Mesendoderm (in vitro differentiated cells): ENCODE results near the gene PLAAT3.

Experiments used
- DNase-seq: peaks from one replicate; pipeline ENCODE4 v3.0.0; 2013
- H2AK5ac ChIP-seq: 2 replicates; pipeline ENCODE4 v1.6.1; 2013; ENCODE audit warnings: low read length, inconsistent platforms
- H2BK120ac ChIP-seq: 2 replicates; pipeline ENCODE4 v1.6.1; 2013; ENCODE audit warnings: low read depth, mild to moderate bottlenecking, low read length, moderate library complexity, mixed read lengths
- H2BK15ac ChIP-seq: replicated peaks from 2 replicates; pipeline ENCODE4 v1.6.1; 2013; ENCODE audit warnings: low read depth, mild to moderate bottlenecking, moderate library complexity
- H2BK5ac ChIP-seq: 2 replicates; pipeline ENCODE4 v1.6.1; 2013; ENCODE audit warnings: low read length, inconsistent platforms
- H3K18ac ChIP-seq: 2 replicates; pipeline ENCODE4 v1.6.1; 2013; ENCODE audit warnings: mild to moderate bottlenecking, low read length, mixed read lengths
- H3K23ac ChIP-seq: one replicate; pipeline ENCODE4 v1.6.1; 2013; ENCODE audit warnings: low read length
- H3K27ac ChIP-seq: 2 replicates; pipeline ENCODE4 v1.5.1; 2013; ENCODE audit warnings: low read depth, mild to moderate bottlenecking, inconsistent platforms, low read length, moderate library complexity
- H3K27me3 ChIP-seq: 2 replicates; pipeline ENCODE4 v1.6.1; 2013; ENCODE audit warnings: low read length, control low read depth, mild to moderate bottlenecking, inconsistent platforms; ENCODE audit not compliant: insufficient read depth, poor library complexity
- H3K36me3 ChIP-seq: 2 replicates; pipeline ENCODE4 v1.6.1; 2013; ENCODE audit warnings: low read length, inconsistent platforms; ENCODE audit not compliant: control insufficient read depth, insufficient read depth
- H3K4ac ChIP-seq: one replicate; pipeline ENCODE4 v1.6.1; 2013; ENCODE audit warnings: low read depth, mild to moderate bottlenecking, low read length, moderate library complexity
- H3K4me1 ChIP-seq: 2 replicates; pipeline ENCODE4 v1.6.1; 2013; ENCODE audit warnings: low read depth, low read length, inconsistent platforms; ENCODE audit not compliant: control insufficient read depth
- H3K4me2 ChIP-seq: 2 replicates; pipeline ENCODE4 v1.6.1; 2013; ENCODE audit warnings: low read length
- H3K4me3 ChIP-seq: 2 replicates; pipeline ENCODE4 v1.5.1; 2013; ENCODE audit warnings: mild to moderate bottlenecking, low read length
- H3K56ac ChIP-seq: one replicate; pipeline ENCODE4 v1.6.1; 2013; ENCODE audit warnings: low read length
- H3K79me1 ChIP-seq: 2 replicates; pipeline ENCODE4 v1.6.1; 2013; ENCODE audit warnings: low read length, inconsistent platforms
- H3K79me2 ChIP-seq: 2 replicates; pipeline ENCODE4 v1.6.1; 2013; ENCODE audit warnings: mild to moderate bottlenecking, low read length; ENCODE audit not compliant: control insufficient read depth, insufficient read depth
- H3K9ac ChIP-seq: 2 replicates; pipeline ENCODE4 v1.6.1; 2013; ENCODE audit warnings: low read length, inconsistent platforms
- H4K5ac ChIP-seq: one replicate; pipeline ENCODE4 v1.6.1; 2013; ENCODE audit warnings: low read length
- H4K8ac ChIP-seq: one replicate; pipeline ENCODE4 v1.6.1; 2013; ENCODE audit warnings: low read depth, mild to moderate bottlenecking, control low read depth, low read length, moderate library complexity
- WGBS: extraction: QIAGEN DNeasy Blood & Tissue Kit; methylation state at CpG from one replicate; pipeline ENCODE4 v1.1.7; 2013; ENCODE audit warnings: low lambda C conversion rate, missing lambda C conversion rate; ENCODE audit not compliant: insufficient coverage; ENCODE audit errors: extremely low coverage; 5-methylcytosine and 5-hydroxymethylcytosine counted together

The PLAAT3 gene

GRCh38 chr11:63536669-63537292, 77.5 kb downstream of the PLAAT3 start, which contains the start of gene PLAAT4:
Gene PLAAT4, plus strand, starts transcription at chr11:63536808. Its CDS starts 61 bp downstream, at chr11:63536869.
- Histone ChIP-seq H4K8ac (no peak within 1 kb of the TSS), H3K56ac (peak within 1 kb of the TSS; percentile 35), H3K4me2 (no peak within 1 kb of the TSS), H3K18ac (no peak within 1 kb of the TSS), H3K79me2 (no peaks in the 10 kb centered on the region), H3K79me1 (no peaks in the 10 kb centered on the region), H2AK5ac (no peak within 1 kb of the TSS), H3K4me1 (peaks cover 5% of the 10 kb centered on the region), H2BK5ac (no peak within 1 kb of the TSS), H2BK120ac (no peak within 1 kb of the TSS), H3K4ac (no peak within 1 kb of the TSS), H3K36me3 (no peaks in the 10 kb centered on the region), H3K27ac (no peak within 1 kb of the TSS), H4K5ac (no peak within 1 kb of the TSS), H3K23ac (no peak within 1 kb of the TSS), H2BK15ac (no peak within 1 kb of the TSS), H3K27me3 (no peaks in the 10 kb centered on the region), H3K4me3 (no peak within 1 kb of the TSS), H3K9ac (no peak within 1 kb of the TSS)
- no CpG with 5 or more reads among the region's 10 CpGs for WGBS
- no peak for DNase-seq

- no peaks in the 10 kb centered on the region for H3K79me2 ChIP-seq
These were observed 78.5 kb downstream of the PLAAT3 start for GRCh38 chr11:63535734-63536133.

GRCh38 chr11:63534895-63535461, 79.3 kb downstream of the PLAAT3 start:
- H3K23ac ChIP-seq: no peak overlapping the region
- no peak for DNase-seq
- H2BK15ac ChIP-seq: no peak overlapping the region
- H3K4me2 ChIP-seq: no peak overlapping the region
- H3K36me3 ChIP-seq: no peaks in the 10 kb centered on the region
- H3K9ac ChIP-seq: no peak overlapping the region
- H3K56ac ChIP-seq: no peak overlapping the region
- H2BK120ac ChIP-seq: no peak overlapping the region
- no peak overlapping the region for H3K4me3 ChIP-seq
- H3K27me3 ChIP-seq: no peaks in the 10 kb centered on the region
- no CpG with 5 or more reads among the region's 5 CpGs for WGBS
- H4K5ac ChIP-seq: no peak overlapping the region
- H3K79me1 ChIP-seq: no peaks in the 10 kb centered on the region
- no peaks in the 10 kb centered on the region for H3K79me2 ChIP-seq
- H4K8ac ChIP-seq: no peak overlapping the region
- H2BK5ac ChIP-seq: no peak overlapping the region
- H3K4me1 ChIP-seq: peaks cover 7% of the 10 kb centered on the region
- H3K4ac ChIP-seq: no peak overlapping the region
- no peak overlapping the region for H3K18ac ChIP-seq
- H3K27ac ChIP-seq: no peak overlapping the region
- H2AK5ac ChIP-seq: no peak overlapping the region

More at GRCh38 chr11:63535734-63536133, 78.5 kb downstream of the PLAAT3 start:
- no peaks in the 10 kb centered on the region for H3K36me3 ChIP-seq
- no peak overlapping the region for H2AK5ac ChIP-seq
- H3K9ac ChIP-seq: no peak overlapping the region
- no peak overlapping the region for H4K8ac ChIP-seq
- H3K4ac ChIP-seq: no peak overlapping the region
- WGBS: no CpG with 5 or more reads among the region's 1 CpG
- H4K5ac ChIP-seq: no peak overlapping the region
- no peak overlapping the region for H3K27ac ChIP-seq
- H3K23ac ChIP-seq: no peak overlapping the region
- H3K4me1 ChIP-seq: peaks cover 7% of the 10 kb centered on the region
- H3K4me2 ChIP-seq: no peak overlapping the region
- no peak overlapping the region for H3K4me3 ChIP-seq
- no peaks in the 10 kb centered on the region for H3K27me3 ChIP-seq
- DNase-seq: no peak
- H2BK5ac ChIP-seq: no peak overlapping the region
- no peaks in the 10 kb centered on the region for H3K79me1 ChIP-seq
- no peak overlapping the region for H2BK120ac ChIP-seq
- no peak overlapping the region for H2BK15ac ChIP-seq
- H3K56ac ChIP-seq: no peak overlapping the region
- H3K18ac ChIP-seq: no peak overlapping the region

GRCh38 chr11:63534076-63534475, 80.2 kb downstream of the PLAAT3 start:
- Histone ChIP-seq H2BK5ac (no peak overlapping the region), H2AK5ac (no peak overlapping the region), H3K4me1 (peaks cover 7% of the 10 kb centered on the region), H3K4me3 (no peak overlapping the region), H3K9ac (no peak overlapping the region), H4K8ac (no peak overlapping the region), H3K56ac (no peak overlapping the region), H3K23ac (no peak overlapping the region), H2BK120ac (no peak overlapping the region), H3K4me2 (no peak overlapping the region), H3K79me2 (no peaks in the 10 kb centered on the region), H3K18ac (no peak overlapping the region), H4K5ac (no peak overlapping the region), H3K4ac (no peak overlapping the region), H2BK15ac (no peak overlapping the region), H3K79me1 (no peaks in the 10 kb centered on the region), H3K27ac (no peak overlapping the region), H3K27me3 (no peaks in the 10 kb centered on the region), H3K36me3 (no peaks in the 10 kb centered on the region)
- no peak for DNase-seq
- WGBS: no CpG with 5 or more reads among the region's 3 CpGs

GRCh38 chr11:63532799-63533475, 81.3 kb downstream of the PLAAT3 start:
- Histone ChIP-seq H2BK5ac (peak overlapping the region; percentile 75), H3K4me3 (no peak overlapping the region), H3K4me2 (no peak overlapping the region), H4K5ac (no peak overlapping the region), H3K4me1 (peaks cover 10% of the 10 kb centered on the region), H3K27ac (no peak overlapping the region), H3K4ac (no peak overlapping the region), H3K9ac (no peak overlapping the region), H3K18ac (peak overlapping the region; percentile 43), H3K23ac (no peak overlapping the region), H3K56ac (peak overlapping the region; percentile 75), H2BK15ac (no peak overlapping the region), H4K8ac (no peak overlapping the region), H3K36me3 (no peaks in the 10 kb centered on the region), H3K79me2 (no peaks in the 10 kb centered on the region), H2AK5ac (peak overlapping the region; percentile 48), H2BK120ac (no peak overlapping the region), H3K27me3 (no peaks in the 10 kb centered on the region), H3K79me1 (no peaks in the 10 kb centered on the region)
- DNase-seq: peak; percentile 77
- no CpG with 5 or more reads among the region's 4 CpGs for WGBS
